Middle frontal gyrus (tissue), 1 donor: ENCODE measurements around the gene ARHGAP15.

ENCODE experiments used
- DNase-seq: peaks from one replicate; pipeline ENCODE4 v3.0.0-alpha.2; 2015; ENCODE audit warnings: low spot score; ENCODE audit errors: extremely low spot score

Gene ARHGAP15

DNA sequence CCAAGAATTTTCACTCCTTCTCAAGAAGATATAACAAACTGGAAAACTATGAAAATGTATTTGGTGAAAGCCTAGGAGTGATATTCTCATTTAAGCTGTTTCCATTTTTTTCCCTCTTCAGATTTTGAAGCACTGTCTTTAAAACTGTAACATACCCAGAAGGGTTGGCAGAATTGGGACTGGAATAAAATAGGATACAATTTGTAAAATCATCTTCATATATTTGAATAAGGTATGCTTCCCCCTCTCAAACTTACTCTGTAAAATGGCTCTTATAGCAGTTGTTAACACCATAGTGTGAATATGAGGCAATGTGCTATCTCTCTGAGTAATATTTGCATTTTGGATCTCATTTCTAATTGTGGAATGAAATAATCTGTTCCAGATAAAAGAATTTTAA is 676.4 kb downstream of the ARHGAP15 start:
- DNase-seq: no peak

DNA sequence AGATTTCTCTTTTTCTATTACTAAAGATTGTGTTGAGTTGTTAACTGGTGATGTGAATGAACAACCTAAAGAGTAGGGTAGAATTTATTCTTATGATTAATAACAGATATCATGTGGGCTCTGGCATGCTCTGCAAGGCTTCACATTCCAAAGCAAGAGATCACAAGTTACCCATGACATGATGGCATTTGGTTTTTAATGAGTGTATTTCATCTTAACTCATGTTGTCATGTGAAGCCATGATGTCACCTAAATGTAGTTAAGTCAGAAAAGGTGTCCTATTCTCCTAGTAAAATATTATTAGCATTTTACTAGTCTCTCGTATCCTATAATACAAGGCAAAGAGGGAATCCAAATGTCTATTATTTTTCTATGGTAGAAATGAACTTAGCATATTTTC is 678.0 kb downstream of the ARHGAP15 start:
- DNase-seq: no peak

DNA sequence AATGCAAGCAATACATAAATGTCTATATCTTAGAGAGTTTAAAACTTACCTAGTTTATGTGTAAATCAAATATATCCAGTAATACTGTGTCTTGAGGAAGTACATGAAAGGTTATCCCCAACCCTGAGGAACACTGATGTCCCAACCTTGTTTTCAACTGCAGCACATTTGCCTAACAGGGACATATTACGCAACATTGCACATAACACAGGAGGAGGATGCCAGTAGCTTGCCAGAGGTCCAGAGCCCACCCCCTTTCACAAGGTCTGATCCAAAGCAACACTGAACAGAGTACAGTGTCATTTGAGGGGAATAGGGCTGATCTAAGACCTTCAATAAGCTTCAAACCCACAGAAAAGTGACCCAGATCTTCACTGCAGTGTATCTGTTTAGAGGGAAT is 678.5 kb downstream of the ARHGAP15 start:
- no peak for DNase-seq

DNA sequence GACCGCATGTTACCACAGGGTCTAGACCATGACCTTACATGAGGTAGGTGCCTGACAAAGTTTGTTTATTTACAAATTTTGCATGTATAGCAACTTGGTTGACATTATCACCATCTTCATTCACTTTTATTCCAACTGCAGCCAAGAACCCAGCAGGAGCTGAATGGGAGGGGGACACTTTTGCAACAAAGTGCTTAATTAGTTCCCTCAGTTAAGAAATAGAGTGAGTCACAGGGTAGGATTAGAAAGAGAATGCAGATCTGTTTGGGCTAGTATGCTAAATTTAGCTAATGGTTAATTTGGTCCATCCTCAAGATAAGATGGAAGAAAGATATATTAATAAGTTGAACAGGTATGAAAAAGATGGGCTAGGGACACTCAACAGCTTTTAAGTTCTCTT is 678.9 kb downstream of the ARHGAP15 start:
- DNase-seq: no peak

DNA sequence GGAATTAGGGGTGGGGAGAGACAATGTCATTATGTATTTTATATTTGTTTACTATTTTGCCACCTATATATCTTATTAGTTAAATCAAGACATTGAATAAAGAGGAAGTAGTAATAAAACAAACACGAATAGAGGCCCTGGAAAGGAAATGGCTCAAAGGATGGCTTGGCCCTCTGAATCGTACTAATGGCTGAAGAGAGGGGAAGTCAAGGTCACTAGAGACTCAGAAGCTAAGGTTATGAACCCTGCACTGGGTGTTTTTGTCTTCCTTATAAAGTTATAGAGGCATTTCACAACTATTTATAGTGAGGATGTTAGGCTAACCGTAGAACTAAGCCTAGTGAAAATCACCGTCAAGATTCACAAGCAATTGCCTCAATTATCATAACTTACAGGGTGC is 685.9 kb downstream of the ARHGAP15 start:
- DNase-seq: no peak

DNA sequence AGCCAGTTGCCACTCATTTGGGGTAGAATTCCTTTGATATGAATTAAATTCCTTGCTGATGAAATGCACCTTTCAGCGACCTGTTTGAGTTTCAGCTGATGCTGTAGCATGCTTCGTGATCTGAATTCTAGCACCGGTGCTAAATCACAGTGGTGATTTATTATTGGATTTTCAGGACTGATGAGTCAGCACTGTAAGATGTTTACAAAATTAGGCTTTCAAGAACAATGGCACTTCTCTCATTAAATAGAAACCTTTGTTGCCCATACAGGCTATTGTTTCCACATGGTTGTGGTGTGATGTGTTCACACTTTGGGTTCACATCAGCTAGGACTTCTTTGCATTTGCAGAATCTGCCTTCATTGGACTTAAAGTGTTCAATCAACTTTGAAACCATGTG is 687.7 kb downstream of the ARHGAP15 start:
- DNase-seq: no peak
